WTC11 (cell line): ENCODE data around the gene SGMS1.

Experiments
- CTCF ChIP-seq: fragments of 200-600 bp; IDR thresholded peaks from 2 replicates; pipeline ENCODE4 v1.8.0; 2022; ENCODE audit warnings: antibody characterized with exemption
- E2F5 ChIP-seq: sonication (generic); formaldehyde crosslinking; IDR thresholded peaks from 2 replicates; pipeline ENCODE4 v1.8.1; 2022; ENCODE audit warnings: mild to moderate bottlenecking, moderate library complexity, missing genetic modification reagents
- NR3C1 ChIP-seq: sonication (generic); formaldehyde crosslinking; conservative IDR thresholded peaks from 2 replicates; pipeline ENCODE4 v1.8.1; 2023; ENCODE audit warnings: low read depth, mild to moderate bottlenecking, missing genetic modification reagents
- RELA ChIP-seq: sonication (generic); formaldehyde crosslinking; IDR thresholded peaks from 2 replicates; pipeline ENCODE4 v1.8.1; 2022; ENCODE audit warnings: missing genetic modification reagents, mild to moderate bottlenecking, borderline replicate concordance
- ZNF317 ChIP-seq: sonication (generic); formaldehyde crosslinking; IDR thresholded peaks from 2 replicates; pipeline ENCODE4 v1.8.1; 2023; ENCODE audit warnings: low read depth, mild to moderate bottlenecking, moderate library complexity, missing genetic modification reagents, borderline replicate concordance
- TF ChIP-seq, protein P1 (sequence below): fragments of 250-450 bp; sonication (Bioruptor Pico); IDR thresholded peaks from 2 replicates; pipeline ENCODE4 v1.9.0; 2021; ENCODE audit warnings: moderate library complexity, mild to moderate bottlenecking, inconsistent platforms, borderline replicate concordance
- TF ChIP-seq, protein P2 (sequence below): sonication (generic); formaldehyde crosslinking; IDR thresholded peaks from 2 replicates; pipeline ENCODE4 v1.8.1; 2022; ENCODE audit warnings: low read depth, mild to moderate bottlenecking, moderate library complexity, missing genetic modification reagents, borderline replicate concordance

DNA sequence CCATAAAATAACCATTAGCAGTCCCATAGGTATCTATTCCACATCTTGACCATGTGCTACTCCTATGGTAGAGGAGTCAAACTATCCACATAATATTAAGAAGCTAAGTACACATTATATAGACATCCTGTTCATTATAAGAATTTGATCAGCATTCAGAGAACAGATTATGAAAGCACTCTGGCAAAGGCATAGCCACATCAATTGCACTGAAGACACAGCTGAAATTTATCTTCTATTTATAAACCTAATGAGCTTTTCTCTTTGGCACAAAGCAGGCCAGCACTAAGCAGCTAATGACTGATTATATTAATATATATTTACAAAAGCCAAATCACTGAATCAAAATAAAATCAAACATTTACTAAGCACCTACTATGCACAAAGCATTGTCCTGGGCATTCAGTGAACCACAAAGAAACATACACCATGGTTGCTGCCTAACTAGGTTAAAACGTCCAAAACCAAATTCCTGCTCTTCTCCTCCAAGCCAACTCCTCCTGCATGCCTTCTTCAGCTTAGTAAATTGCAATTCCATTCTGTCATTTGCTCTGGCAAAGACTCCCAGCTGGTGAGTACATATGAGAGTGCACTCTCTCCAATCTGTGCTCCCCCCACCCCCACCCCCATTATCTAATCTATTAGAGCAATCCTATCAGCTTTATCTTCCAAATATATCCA, 249.8 kb downstream of the SGMS1 start:
- no peak for TF ChIP-seq RELA (CRISPR knock-in tag)
- TF ChIP-seq E2F5 (CRISPR knock-in tag): no peak
- no peak for TF ChIP-seq CTCF
- no peak for TF ChIP-seq NR3C1 (CRISPR knock-in tag)
- TF ChIP-seq, protein P1, sequence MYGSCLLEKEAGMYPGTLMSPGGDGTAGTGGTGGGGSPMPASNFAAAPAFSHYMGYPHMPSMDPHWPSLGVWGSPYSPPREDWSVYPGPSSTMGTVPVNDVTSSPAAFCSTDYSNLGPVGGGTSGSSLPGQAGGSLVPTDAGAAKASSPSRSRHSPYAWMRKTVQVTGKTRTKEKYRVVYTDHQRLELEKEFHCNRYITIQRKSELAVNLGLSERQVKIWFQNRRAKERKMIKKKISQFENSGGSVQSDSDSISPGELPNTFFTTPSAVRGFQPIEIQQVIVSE (CRISPR knock-in tag): no peak
- TF ChIP-seq ZNF317 (CRISPR knock-in tag): no peak
- TF ChIP-seq, protein P2, sequence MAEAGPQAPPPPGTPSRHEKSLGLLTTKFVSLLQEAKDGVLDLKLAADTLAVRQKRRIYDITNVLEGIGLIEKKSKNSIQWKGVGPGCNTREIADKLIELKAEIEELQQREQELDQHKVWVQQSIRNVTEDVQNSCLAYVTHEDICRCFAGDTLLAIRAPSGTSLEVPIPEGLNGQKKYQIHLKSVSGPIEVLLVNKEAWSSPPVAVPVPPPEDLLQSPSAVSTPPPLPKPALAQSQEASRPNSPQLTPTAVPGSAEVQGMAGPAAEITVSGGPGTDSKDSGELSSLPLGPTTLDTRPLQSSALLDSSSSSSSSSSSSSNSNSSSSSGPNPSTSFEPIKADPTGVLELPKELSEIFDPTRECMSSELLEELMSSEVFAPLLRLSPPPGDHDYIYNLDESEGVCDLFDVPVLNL (CRISPR knock-in tag): no peak
